Left renal pelvis (tissue), 4 donors: ENCODE measurements around the gene ADAMTS2. TPM values are rescaled to one million over a fixed set of nuclear protein-coding genes. Genes with fewer than 3 reads are reported as not detected.

Source experiments
- DNase-seq, 4 donors: peaks; one replicate each; pipeline ENCODE4 v3.0.0-alpha.2; 2013; ENCODE audit warnings: low read depth in 4 of 4, low spot score in 3 of 4
- polyA plus RNA-seq, 4 donors: library from polyadenylated mRNA; unstranded; fragments of 120-200 nt; gene quantifications; one replicate each; pipeline ENCODE4 v1.2.1, GENCODE V29; 2013; ENCODE audit not compliant: insufficient read length in 4 of 4

ADAMTS2 gene
- polyA plus RNA-seq, 4 donors, result 9.8 to 78.6 (median 14.0) TPM

GRCh38 chr5:179373101-179373934, 28.1 kb upstream of the ADAMTS2 start:
- no peak for DNase-seq

- DNase-seq, result no peak
Observed at GRCh38 chr5:179371681-179372680, 26.7 kb upstream of the ADAMTS2 start.

- no peak for DNase-seq
Observed at GRCh38 chr5:179371121-179371510, 25.9 kb upstream of the ADAMTS2 start.

GRCh38 chr5:179370490-179371120, 25.3 kb upstream of the ADAMTS2 start:
- no peak for DNase-seq

DNA sequence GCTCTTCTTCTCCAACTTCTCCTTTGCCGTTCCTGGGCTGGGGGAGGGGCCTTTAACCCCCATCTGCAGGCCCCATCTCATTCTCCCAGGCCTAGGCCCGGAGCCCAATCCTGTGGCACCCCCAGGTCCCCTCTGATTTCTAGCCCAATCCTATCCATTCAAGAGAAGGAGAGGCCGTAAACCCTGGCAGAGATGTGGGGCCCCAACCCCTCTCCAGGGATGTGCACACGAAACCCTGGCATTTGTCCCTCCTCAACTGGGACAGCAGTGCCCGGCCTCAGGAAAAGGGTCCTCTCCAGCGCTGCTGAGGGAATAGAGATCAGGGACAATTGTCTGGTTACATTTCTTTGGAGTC, 24.2 kb upstream of the ADAMTS2 start:
- DNase-seq, result no peak

GRCh38 chr5:179368806-179369529, 23.7 kb upstream of the ADAMTS2 start:
- DNase-seq, result no peak

DNA sequence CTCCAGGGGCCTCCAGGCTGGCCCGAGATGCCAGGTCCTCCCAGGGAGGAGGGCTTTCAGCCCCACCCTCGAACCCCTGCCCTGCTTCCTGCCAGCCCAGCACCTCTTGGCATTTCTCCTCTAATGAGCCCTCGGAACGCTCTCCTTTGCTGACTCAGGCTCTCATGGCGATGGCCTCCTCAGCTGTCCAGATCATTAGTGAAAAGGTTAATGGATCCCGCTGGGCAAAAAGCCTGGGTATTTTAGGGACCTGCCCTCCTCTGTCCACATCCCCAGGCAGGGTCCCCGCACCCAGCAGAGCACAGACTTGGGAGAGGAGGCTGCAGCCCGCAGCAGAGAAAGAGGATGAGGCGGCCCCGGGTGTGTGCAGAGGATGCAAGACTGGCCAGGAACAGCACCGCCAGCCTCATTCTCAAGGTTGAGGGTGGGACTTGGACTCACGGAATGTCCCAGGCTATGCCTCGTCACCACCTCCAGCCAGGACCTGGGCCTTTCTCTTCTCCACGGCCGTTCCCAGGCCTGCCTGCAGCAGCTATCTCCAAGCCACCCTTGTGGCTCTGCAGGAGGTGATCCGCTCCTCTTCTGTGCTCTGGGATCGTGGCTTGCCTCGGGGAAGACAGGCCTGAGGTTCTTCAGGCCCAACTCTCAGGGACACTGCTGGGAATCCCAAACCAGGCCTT, 23.0 kb upstream of the ADAMTS2 start:
- no peak for DNase-seq

DNA sequence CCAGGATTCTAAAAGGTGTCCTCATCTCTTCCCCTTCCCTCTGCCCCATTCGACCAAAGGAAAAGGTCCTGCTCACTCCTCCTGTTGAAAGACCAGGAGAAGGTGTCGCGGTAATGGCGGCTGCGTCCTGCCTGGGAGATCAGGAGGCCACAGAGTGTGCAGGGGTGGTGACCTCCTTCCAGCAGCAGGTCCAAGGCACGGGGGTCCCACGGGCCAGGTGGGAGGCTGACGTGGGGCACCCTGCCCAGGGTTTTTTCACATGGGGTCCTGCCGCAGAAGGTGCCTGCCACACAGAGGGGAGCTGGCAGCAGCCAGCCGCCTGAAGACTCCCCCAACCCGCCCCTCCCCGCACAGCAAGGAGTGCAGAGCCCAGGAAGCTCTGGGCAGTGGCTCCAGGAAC, 22.2 kb upstream of the ADAMTS2 start:
- DNase-seq, result no peak

DNA sequence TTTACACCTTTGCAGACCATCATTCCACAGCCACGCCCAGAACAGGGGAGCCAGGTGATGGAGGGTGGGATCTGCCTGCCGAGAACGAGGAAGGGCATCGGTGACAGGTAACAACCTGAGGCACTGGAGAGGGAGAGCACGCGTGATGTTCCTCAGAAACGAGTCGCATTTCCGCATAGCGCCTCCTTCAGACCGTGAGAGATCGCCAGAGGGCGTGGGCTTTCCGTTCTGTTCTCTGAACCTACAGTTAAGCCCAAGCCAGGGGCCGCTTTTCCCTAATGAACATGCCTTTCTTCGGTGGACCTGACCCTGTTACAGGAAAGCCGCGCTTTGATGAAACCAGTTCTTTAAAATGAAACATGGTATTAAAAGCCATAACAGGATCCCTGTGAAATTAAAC, 17.1 kb upstream of the ADAMTS2 start:
- no peak for DNase-seq

DNA sequence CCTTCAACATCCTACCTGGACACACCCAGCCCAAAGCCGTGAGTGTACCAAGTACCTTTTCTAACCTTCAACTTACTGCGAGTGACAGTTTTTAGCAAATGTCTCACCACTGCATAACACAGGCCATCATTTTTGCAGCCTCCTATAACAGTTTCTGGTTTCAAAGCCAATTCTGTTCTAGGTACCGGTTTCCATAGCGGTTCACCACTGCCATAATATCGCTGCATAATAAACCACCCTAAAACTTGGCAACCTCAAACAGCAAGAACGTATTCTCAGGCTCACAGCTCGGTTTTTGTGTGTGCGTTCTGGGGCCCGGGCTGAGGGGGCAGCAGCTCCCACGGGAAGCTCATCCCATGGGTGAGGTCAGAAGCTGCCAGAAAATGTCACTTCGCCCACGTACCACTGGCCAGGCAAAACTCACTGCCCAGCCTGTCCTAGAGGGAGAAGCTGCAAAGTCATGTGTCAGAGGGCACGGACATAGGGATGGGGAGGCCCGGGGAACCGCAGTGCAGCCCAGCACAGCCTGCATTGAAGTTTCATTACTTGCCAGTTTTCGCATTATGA, 15.9 kb upstream of the ADAMTS2 start:
- no peak for DNase-seq

DNA sequence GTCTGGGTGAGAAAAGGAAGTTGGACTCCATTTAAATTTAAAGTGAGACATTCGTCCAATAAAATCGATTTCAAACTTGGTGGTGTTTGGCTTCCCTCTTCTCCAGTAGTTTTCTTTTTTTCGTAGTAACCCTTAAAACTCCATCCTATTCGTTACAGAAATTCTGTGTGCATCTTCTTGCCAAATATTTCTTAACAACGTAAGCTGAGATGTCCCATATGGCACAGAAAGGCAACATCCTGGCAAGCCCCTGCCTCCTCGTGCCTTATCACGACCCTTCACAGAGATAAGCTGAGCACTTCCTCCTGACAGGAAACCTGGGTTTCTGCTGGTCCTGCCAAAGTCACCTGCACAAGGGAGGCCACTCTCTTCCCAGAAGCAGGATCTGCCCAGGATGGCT, 11.8 kb upstream of the ADAMTS2 start:
- DNase-seq, result no peak

- DNase-seq, result no peak
Observed at GRCh38 chr5:179355976-179356974, 11.0 kb upstream of the ADAMTS2 start.

- DNase-seq, result no peak
Observed at GRCh38 chr5:179354305-179354882, 9.1 kb upstream of the ADAMTS2 start.

GRCh38 chr5:179348843-179349242, 3.6 kb upstream of the ADAMTS2 start:
- DNase-seq, result no peak

DNA sequence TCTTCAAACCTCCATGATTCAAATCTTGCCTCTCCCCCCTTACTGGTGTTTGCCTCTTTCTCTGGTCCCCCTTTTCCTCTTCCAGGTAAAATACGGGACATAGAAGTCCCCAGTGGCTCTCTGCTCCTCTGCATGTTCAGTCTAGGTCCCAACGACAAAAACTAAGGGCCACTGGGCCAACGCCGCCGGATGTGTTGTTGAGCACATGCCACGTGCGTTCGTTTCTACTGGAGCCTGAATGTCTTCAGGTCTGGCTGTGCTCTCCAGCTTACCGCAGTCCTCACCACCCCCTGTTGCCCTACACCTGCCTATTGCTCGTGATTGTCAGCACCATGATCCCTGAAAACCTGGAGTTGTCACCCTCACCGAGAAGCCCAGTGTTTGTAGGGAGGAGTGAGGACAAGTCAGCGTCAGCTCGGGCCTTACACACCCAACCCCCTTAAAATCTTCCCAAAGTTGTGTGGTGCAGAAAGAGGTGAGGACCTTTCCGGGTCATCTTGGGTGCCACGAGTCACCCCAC, 2.8 kb upstream of the ADAMTS2 start:
- no peak for DNase-seq

DNA sequence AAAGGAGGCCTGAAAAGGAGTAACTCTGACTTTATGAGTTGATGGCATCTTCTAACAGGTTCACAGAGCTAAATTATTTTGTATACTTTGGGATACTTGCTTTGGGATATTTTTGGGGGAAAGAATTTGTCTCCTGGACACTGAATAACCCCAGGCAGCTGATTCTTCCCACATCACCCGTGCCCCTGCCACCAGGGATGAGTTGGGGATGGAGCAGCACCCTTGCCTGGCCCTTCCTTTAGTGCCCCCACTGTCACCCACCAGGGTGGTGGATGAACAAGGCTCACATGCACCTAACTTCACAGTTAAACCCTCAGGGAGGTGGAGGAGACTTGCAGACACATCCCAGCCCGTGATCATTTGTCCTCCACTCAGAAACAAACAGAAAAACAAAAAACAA, 2.3 kb upstream of the ADAMTS2 start:
- no peak for DNase-seq

DNA sequence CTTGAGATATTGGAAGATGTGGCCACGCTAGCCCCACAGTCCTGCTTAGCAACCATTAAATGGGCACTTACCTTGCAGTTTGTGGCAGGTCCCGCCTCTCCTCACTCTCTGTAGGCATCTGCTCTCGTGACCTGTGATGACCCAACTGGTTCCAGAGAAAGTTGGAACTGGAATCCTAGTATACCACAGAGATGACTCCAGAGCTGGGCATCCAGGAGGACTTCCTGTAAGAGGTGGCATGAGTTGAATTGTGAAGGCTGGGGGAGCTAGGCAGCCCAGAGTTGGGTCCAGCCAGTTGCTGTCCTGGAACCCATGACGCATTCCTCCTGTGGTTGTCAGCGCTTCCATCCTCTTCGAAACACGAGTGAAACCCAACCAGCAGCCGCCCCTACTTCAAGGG, 1.6 kb upstream of the ADAMTS2 start:
- no peak for DNase-seq

DNA sequence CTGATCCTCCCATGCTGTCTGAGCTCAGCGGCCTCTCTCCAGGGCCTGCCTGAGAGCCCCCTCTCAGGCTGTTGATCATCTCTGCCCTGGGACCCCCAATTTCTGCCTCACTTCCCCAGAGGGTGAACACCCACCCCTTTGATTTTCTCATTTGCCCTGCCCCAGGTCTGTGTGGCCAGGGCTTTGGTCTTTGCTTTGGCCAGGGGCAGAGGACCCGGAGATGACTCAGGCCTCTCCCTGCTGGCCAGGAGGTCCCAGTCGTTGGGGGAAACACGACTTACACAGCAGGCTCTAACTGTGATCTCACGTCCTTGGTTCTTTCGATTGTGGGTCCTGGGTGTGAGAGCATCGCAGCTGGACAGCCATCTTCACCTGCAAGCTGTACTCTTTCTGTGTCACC, 1.1 kb upstream of the ADAMTS2 start:
- no peak for DNase-seq
